Peyer's patch (tissue), 4 donors: Measurements from ENCODE around the gene TANGO2.

Experiments
- POLR2A ChIP-seq, 2 donors: fragments of 450-650 bp; IDR thresholded peaks; one replicate each; pipeline ENCODE4 v1.5.1; 2017; ENCODE audit warnings: antibody characterized with exemption in 2 of 2, mild to moderate bottlenecking in 2 of 2, moderate library complexity in 2 of 2
- TF ChIP-seq, protein P1 (sequence below), 6 experiments: fragments of 450-650 bp in 4 of 6; fragments of 200-600 bp in 2 of 6; sonication (generic) in 1 of 6; IDR thresholded peaks; one replicate each; pipeline ENCODE4 v1.5.1; 2017 to 2019; ENCODE audit warnings: antibody characterized with exemption in 6 of 6, mild to moderate bottlenecking in 3 of 6, moderate library complexity in 1 of 6

DNA sequence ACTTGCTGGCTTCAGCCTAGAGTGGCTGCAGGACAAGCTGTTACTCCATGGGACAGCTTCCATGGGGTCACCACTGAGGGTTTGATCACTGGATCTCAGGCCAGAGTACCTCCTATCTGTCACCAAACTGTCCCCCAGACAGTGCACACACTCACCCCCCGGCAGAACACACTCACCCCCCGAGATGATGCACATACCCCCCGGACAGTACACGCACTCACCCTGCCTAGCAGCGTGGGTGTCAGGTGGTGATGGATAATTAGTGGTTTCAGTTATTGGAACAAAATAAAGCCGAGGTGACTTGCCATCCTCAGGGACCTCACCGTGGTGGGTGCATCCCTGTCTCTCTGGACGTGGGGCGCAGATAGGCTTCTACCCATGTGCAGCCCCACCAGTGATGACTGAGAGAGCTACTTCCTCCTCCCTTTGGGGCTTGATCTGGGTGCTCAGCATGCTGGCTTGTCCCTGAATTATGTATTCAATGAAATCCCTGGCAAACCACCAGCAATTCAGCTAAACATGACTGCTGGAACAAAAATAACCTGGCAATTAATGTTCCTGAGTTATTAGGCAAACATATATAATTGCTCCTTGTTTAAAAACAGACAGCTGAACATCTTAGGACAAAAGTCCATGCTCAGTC lies 18.9 kb downstream of the TANGO2 start:
- TF ChIP-seq, protein P1, sequence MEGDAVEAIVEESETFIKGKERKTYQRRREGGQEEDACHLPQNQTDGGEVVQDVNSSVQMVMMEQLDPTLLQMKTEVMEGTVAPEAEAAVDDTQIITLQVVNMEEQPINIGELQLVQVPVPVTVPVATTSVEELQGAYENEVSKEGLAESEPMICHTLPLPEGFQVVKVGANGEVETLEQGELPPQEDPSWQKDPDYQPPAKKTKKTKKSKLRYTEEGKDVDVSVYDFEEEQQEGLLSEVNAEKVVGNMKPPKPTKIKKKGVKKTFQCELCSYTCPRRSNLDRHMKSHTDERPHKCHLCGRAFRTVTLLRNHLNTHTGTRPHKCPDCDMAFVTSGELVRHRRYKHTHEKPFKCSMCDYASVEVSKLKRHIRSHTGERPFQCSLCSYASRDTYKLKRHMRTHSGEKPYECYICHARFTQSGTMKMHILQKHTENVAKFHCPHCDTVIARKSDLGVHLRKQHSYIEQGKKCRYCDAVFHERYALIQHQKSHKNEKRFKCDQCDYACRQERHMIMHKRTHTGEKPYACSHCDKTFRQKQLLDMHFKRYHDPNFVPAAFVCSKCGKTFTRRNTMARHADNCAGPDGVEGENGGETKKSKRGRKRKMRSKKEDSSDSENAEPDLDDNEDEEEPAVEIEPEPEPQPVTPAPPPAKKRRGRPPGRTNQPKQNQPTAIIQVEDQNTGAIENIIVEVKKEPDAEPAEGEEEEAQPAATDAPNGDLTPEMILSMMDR (IDR thresholded peaks at IDR 0.05): no peak
- no peak for TF ChIP-seq POLR2A (IDR thresholded peaks at IDR 0.05)
